Hair follicular keratinocyte (primary cell): ENCODE measurements around the gene PRKAA2. TPM values are rescaled to one million over a fixed set of nuclear protein-coding genes. Genes with fewer than 3 reads are reported as not detected.

Source experiments
- total RNA-seq: library from RNA; depleted of rRNA; stranded (reverse); fragments of >200 nt; gene quantifications from 2 replicates; pipeline ENCODE4 v1.2.3, GENCODE V29; 2015

Gene PRKAA2
- total RNA-seq = 0.53 and 1.6 TPM in 2 replicates

GRCh38 chr1:56644919-56645676 is at the start of gene PRKAA2:
TSS of gene PRKAA2 (plus strand) at chr1:56645314. CDS start at chr1:56645388, 74 bp downstream.

Other genes starting within 250 kb of the PRKAA2 start
- 1.6 and 3.9 TPM in 2 replicates for gene PLPP3, start 65.8 kb upstream of the PRKAA2 start, total RNA-seq
- 0.08 TPM in 1 of 2 replicates, not detected in the other for gene FYB2, start 174.1 kb downstream of the PRKAA2 start, total RNA-seq
- gene C8A, start 209.5 kb downstream of the PRKAA2 start, total RNA-seq = not detected in 2 replicates